ENCODE data around the gene MTFMT.
"Not testable (repeated sequence)": the region's sequence is repeated elsewhere in the genome, so short reads cannot be mapped to it uniquely, and the experiment has no call there.

Gene MTFMT

GRCh38 chr15:65028921-65029735, at the start of gene MTFMT:
MTFMT (minus strand) TSS chr15:65029639; CDS start chr15:65029613, 26 bp downstream.
- peaks cover 3 to 11% of the 10 kb centered on the region in 2 donors for H3K4me1 ChIP-seq (ENCODE audit: control insufficient read depth in 1 of 2, insufficient read depth in 2 of 2, low read length in 2 of 2)
- peak within 1 kb of the TSS; percentile 42 for H3K27ac ChIP-seq (ENCODE audit: low read length)
- H3K4me3 ChIP-seq (ENCODE audit: low read depth in 1 of 2, low read length in 2 of 2): peak within 1 kb of the TSS; percentile 80 to 94
- no peaks in the 10 kb centered on the region for H3K9me3 ChIP-seq (ENCODE audit: control insufficient read depth in 1 of 2, low read length in 2 of 2)
- H3K27me3 ChIP-seq (ENCODE audit: low read depth, low read length): no peaks in the 10 kb centered on the region
- H3K36me3 ChIP-seq (ENCODE audit: control insufficient read depth in 1 of 2, insufficient read depth in 2 of 2, low read length in 2 of 2): peaks cover 11% of the 10 kb centered on the region in 2 donors

- H3K9me3 ChIP-seq (ENCODE audit: control insufficient read depth in 1 of 2, low read length in 2 of 2): no peaks in the 10 kb centered on the region
- peaks cover 5 to 16% of the 10 kb centered on the region in 2 donors for H3K4me1 ChIP-seq (ENCODE audit: control insufficient read depth in 1 of 2, insufficient read depth in 2 of 2, low read length in 2 of 2)
- H3K36me3 ChIP-seq (ENCODE audit: control insufficient read depth in 1 of 2, insufficient read depth in 2 of 2, low read length in 2 of 2): no peaks in the 10 kb centered on the region
- no peaks in the 10 kb centered on the region for H3K27me3 ChIP-seq (ENCODE audit: low read depth, low read length)
- H3K4me3 ChIP-seq (ENCODE audit: low read depth in 1 of 2, low read length in 2 of 2): peak overlapping the region in 1 of 2 donors; percentile 18
- no peak overlapping the region for H3K27ac ChIP-seq (ENCODE audit: low read length)
These were observed 48.5 kb upstream of the MTFMT start for GRCh38 chr15:65077981-65078352.

GRCh38 chr15:65077291-65077980, 48.0 kb upstream of the MTFMT start:
- H3K27me3 ChIP-seq (ENCODE audit: low read depth, low read length): no peaks in the 10 kb centered on the region
- no peaks in the 10 kb centered on the region for H3K9me3 ChIP-seq (ENCODE audit: control insufficient read depth in 1 of 2, low read length in 2 of 2)
- H3K27ac ChIP-seq (ENCODE audit: low read length): no peak overlapping the region
- no peaks in the 10 kb centered on the region for H3K36me3 ChIP-seq (ENCODE audit: control insufficient read depth in 1 of 2, insufficient read depth in 2 of 2, low read length in 2 of 2)
- H3K4me3 ChIP-seq (ENCODE audit: low read depth in 1 of 2, low read length in 2 of 2): peak overlapping the region in 1 of 2 donors; percentile 18
- peaks cover 0 to 11% of the 10 kb centered on the region in 2 donors for H3K4me1 ChIP-seq (ENCODE audit: control insufficient read depth in 1 of 2, insufficient read depth in 2 of 2, low read length in 2 of 2)

- Histone ChIP-seq H3K4me3 (ENCODE audit: low read depth in 1 of 2, low read length in 2 of 2) (peak within 1 kb of the TSS in 1 of 2 donors; percentile 18), H3K36me3 (ENCODE audit: control insufficient read depth in 1 of 2, insufficient read depth in 2 of 2, low read length in 2 of 2) (no peaks in the 10 kb centered on the region), H3K4me1 (ENCODE audit: control insufficient read depth in 1 of 2, insufficient read depth in 2 of 2, low read length in 2 of 2) (peaks cover 4 to 12% of the 10 kb centered on the region in 2 donors), H3K27ac (ENCODE audit: low read length) (no peak within 1 kb of the TSS), H3K9me3 (ENCODE audit: control insufficient read depth in 1 of 2, low read length in 2 of 2) (no peaks in the 10 kb centered on the region), H3K27me3 (ENCODE audit: low read depth, low read length) (no peaks in the 10 kb centered on the region)
These were observed 47.2 kb upstream of the MTFMT start, which contains the start of gene KBTBD13 for GRCh38 chr15:65076486-65077290. KBTBD13 (plus strand) TSS chr15:65076746; CDS start chr15:65076816, 70 bp downstream.

- H3K4me1 ChIP-seq (ENCODE audit: control insufficient read depth in 1 of 2, insufficient read depth in 2 of 2, low read length in 2 of 2): peaks cover 6 to 21% of the 10 kb centered on the region in 2 donors
- H3K36me3 ChIP-seq (ENCODE audit: control insufficient read depth in 1 of 2, insufficient read depth in 2 of 2, low read length in 2 of 2); H3K4me3 ChIP-seq (ENCODE audit: low read depth in 1 of 2, low read length in 2 of 2); H3K27me3 ChIP-seq (ENCODE audit: low read depth, low read length); H3K9me3 ChIP-seq (ENCODE audit: control insufficient read depth in 1 of 2, low read length in 2 of 2); H3K27ac ChIP-seq (ENCODE audit: low read length): not testable (repeated sequence)
These were observed 46.4 kb upstream of the MTFMT start for GRCh38 chr15:65075607-65076395.

- not testable (repeated sequence) for H3K9me3 ChIP-seq (ENCODE audit: control insufficient read depth in 1 of 2, low read length in 2 of 2); H3K4me3 ChIP-seq (ENCODE audit: low read depth in 1 of 2, low read length in 2 of 2); H3K27ac ChIP-seq (ENCODE audit: low read length); H3K27me3 ChIP-seq (ENCODE audit: low read depth, low read length); H3K36me3 ChIP-seq (ENCODE audit: control insufficient read depth in 1 of 2, insufficient read depth in 2 of 2, low read length in 2 of 2)
- peaks cover 6 to 24% of the 10 kb centered on the region in 2 donors for H3K4me1 ChIP-seq (ENCODE audit: control insufficient read depth in 1 of 2, insufficient read depth in 2 of 2, low read length in 2 of 2)
These were observed 45.5 kb upstream of the MTFMT start for GRCh38 chr15:65074946-65075345.

- Histone ChIP-seq H3K27me3 (ENCODE audit: low read depth, low read length) (peaks cover 8% of the 10 kb centered on the region), H3K36me3 (ENCODE audit: control insufficient read depth in 1 of 2, insufficient read depth in 2 of 2, low read length in 2 of 2) (no peaks in the 10 kb centered on the region), H3K9me3 (ENCODE audit: control insufficient read depth in 1 of 2, low read length in 2 of 2) (no peaks in the 10 kb centered on the region), H3K27ac (ENCODE audit: low read length) (no peak overlapping the region), H3K4me3 (ENCODE audit: low read depth in 1 of 2, low read length in 2 of 2) (no peak overlapping the region), H3K4me1 (ENCODE audit: control insufficient read depth in 1 of 2, insufficient read depth in 2 of 2, low read length in 2 of 2) (peaks cover 6 to 29% of the 10 kb centered on the region in 2 donors)
These were observed 43.2 kb upstream of the MTFMT start for GRCh38 chr15:65072617-65073016.

- no peaks in the 10 kb centered on the region for H3K9me3 ChIP-seq (ENCODE audit: control insufficient read depth in 1 of 2, low read length in 2 of 2)
- peaks cover 6 to 29% of the 10 kb centered on the region in 2 donors for H3K4me1 ChIP-seq (ENCODE audit: control insufficient read depth in 1 of 2, insufficient read depth in 2 of 2, low read length in 2 of 2)
- H3K4me3 ChIP-seq (ENCODE audit: low read depth in 1 of 2, low read length in 2 of 2): no peak overlapping the region
- H3K27ac ChIP-seq (ENCODE audit: low read length): no peak overlapping the region
- peaks cover 14% of the 10 kb centered on the region for H3K27me3 ChIP-seq (ENCODE audit: low read depth, low read length)
- H3K36me3 ChIP-seq (ENCODE audit: control insufficient read depth in 1 of 2, insufficient read depth in 2 of 2, low read length in 2 of 2): no peaks in the 10 kb centered on the region
These were observed 42.6 kb upstream of the MTFMT start for GRCh38 chr15:65072027-65072426.

- Histone ChIP-seq H3K4me1 (ENCODE audit: control insufficient read depth in 1 of 2, insufficient read depth in 2 of 2, low read length in 2 of 2) (peaks cover 6 to 23% of the 10 kb centered on the region in 2 donors), H3K4me3 (ENCODE audit: low read depth in 1 of 2, low read length in 2 of 2) (no peak overlapping the region), H3K27ac (ENCODE audit: low read length) (no peak overlapping the region), H3K9me3 (ENCODE audit: control insufficient read depth in 1 of 2, low read length in 2 of 2) (no peaks in the 10 kb centered on the region), H3K27me3 (ENCODE audit: low read depth, low read length) (peaks cover 16% of the 10 kb centered on the region), H3K36me3 (ENCODE audit: control insufficient read depth in 1 of 2, insufficient read depth in 2 of 2, low read length in 2 of 2) (no peaks in the 10 kb centered on the region)
These were observed 42.0 kb upstream of the MTFMT start for GRCh38 chr15:65071381-65071811.

- peaks cover 16% of the 10 kb centered on the region for H3K27me3 ChIP-seq (ENCODE audit: low read depth, low read length)
- no peaks in the 10 kb centered on the region for H3K9me3 ChIP-seq (ENCODE audit: control insufficient read depth in 1 of 2, low read length in 2 of 2)
- peak overlapping the region; percentile 26 for H3K27ac ChIP-seq (ENCODE audit: low read length)
- no peaks in the 10 kb centered on the region for H3K36me3 ChIP-seq (ENCODE audit: control insufficient read depth in 1 of 2, insufficient read depth in 2 of 2, low read length in 2 of 2)
- no peak overlapping the region for H3K4me3 ChIP-seq (ENCODE audit: low read depth in 1 of 2, low read length in 2 of 2)
- peaks cover 10 to 23% of the 10 kb centered on the region in 2 donors for H3K4me1 ChIP-seq (ENCODE audit: control insufficient read depth in 1 of 2, insufficient read depth in 2 of 2, low read length in 2 of 2)
These were observed 40.5 kb upstream of the MTFMT start for GRCh38 chr15:65069779-65070546.

Measured in muscle layer of duodenum (tissue), 2 donors.